A549 treated with DMSO at 1 μM for 4 hours (cell line): Measurements from ENCODE around the gene STARD5. TPM values are rescaled to one million over a fixed set of nuclear protein-coding genes. Genes with fewer than 3 reads are reported as not detected.

Experiments used
- total RNA-seq: library from RNA; stranded (reverse); fragments of 200-300 nt; extraction: Qiagen RNA extraction; gene quantifications from 5 replicates; pipeline ENCODE4 v1.2.3, GENCODE V29; 2022; ENCODE audit warnings: low read depth

STARD5 gene, protein sequence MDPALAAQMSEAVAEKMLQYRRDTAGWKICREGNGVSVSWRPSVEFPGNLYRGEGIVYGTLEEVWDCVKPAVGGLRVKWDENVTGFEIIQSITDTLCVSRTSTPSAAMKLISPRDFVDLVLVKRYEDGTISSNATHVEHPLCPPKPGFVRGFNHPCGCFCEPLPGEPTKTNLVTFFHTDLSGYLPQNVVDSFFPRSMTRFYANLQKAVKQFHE
- 1.6 to 2.2 TPM (median 1.9 TPM) in 5 replicates for total RNA-seq

DNA sequence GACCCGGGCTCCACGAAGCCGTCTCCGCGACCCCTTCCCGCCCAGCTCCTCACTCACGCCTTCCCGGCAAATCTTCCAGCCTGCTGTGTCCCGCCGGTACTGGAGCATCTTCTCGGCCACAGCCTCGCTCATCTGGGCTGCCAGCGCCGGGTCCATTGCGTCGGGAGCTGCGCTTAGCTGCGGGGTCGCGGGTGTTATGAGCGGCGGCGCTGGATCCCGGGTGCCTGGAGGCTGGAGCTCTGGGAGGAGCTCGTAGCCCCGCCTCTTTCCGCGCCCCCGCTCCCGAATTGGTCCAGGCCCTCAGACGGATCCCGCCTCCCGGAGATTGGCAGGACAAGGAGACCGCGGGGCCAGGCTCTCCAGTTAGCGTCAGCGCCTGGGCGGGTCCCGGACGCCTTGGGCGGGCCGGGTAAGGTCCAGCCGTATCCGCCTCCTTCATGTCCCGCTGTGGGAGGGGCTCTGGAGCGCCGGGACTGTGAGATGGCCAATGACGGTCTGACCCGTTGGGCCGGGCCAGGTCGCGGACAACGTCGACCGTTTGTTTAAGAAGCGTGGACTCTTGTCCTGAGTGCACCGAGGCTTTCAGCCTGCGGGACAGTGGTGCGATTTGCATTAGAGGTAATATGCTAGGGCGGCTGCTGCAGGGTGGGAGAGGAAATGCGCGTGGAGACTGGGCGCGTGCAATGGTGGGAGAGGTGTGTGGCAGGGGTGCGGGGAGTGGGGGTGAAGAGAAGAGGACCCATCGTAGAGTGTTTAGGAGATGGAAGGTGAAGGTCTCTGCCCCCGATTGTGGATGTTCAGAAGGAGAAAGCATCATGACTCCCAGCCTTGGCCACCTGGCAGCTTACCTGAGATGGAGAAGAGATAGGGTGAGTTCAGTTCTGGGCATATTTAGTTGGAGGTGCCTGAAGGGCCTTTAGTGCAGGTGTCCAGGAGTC lies at the start of gene STARD5:
Gene STARD5 (minus strand): TSS at position 198 of the 938 bp plus-strand sequence. CDS start 42 bp downstream, at position 156.

Other genes with a start within 250 kb of the STARD5 start
- gene CFAP161, start 189.9 kb downstream of the STARD5 start, total RNA-seq, result not detected in 5 replicates
- 0.15 to 0.24 TPM in 2 of 5 replicates, not detected in the others for gene IL16, start 127.3 kb downstream of the STARD5 start, total RNA-seq
- not detected in 5 replicates for gene TMC3, start 50.1 kb upstream of the STARD5 start, total RNA-seq